ENCODE results near the gene APOBEC3G.
"Not testable (repeated sequence)": the region's sequence is repeated elsewhere in the genome, so short reads cannot be mapped to it uniquely, and the experiment has no call there.

Gene APOBEC3G

GRCh38 chr22:39055658-39056057 is 21.4 kb upstream of the APOBEC3G start:
- TF ChIP-seq POLR2AphosphoS5 (IDR thresholded peaks at IDR 0.05; ENCODE audit: low read depth, low read length) (no peak), TAF1 (IDR thresholded peaks at IDR 0.05; ENCODE audit: borderline replicate concordance, low read depth, low read length) (no peak), POLR2A (IDR thresholded peaks at IDR 0.05; ENCODE audit: low read depth, low read length) (no peak)
- DNase-seq (ENCODE audit: insufficient read length) (no peak), FAIRE-seq (no peak)

DNA sequence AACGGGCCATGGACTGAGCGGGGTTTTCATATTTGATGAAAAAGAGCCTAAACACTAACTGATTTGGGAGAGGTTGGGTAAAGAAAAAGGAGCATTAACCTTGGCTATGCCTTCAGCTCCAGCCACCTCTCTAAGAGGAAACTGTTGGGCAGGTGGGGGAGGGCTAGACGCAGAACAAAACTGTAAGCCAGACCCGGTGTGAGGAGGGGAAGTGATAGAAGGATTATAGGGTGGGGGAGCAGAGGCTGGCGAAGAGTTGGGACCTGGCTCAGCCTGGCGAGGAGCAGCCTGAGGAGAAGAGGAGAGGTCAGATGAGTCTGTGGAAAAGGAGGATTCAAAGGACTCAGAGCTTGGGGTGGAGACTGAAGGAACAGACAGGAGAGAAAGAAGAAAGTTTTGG is 15.8 kb upstream of the APOBEC3G start:
- not testable (repeated sequence) for FAIRE-seq; DNase-seq (ENCODE audit: insufficient read length)

DNA sequence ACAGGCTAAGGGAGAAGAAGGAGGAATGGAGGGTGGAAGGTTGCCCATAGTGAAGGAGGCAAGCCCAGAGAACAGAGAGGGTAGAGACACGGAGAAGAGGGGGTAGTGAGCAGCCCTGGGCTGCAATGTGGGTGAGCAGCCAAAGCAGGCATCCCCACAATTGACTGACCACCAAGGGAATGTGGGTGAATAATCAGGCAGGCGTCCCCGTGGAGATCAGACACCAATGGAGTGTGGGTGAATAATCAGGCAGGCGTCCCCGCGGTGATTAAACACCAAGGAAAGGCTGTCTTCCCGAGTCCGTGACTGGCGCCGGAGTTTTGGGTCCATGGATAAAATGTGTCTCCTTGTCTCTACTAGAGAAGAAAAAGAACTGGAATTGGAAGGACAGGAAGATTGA is 15.1 kb upstream of the APOBEC3G start:
- not testable (repeated sequence) for FAIRE-seq; DNase-seq (ENCODE audit: insufficient read length)

GRCh38 chr22:39063904-39064303 is 13.2 kb upstream of the APOBEC3G start:
- not testable (repeated sequence) for DNase-seq (ENCODE audit: insufficient read length)
- peak; percentile 5 for FAIRE-seq

GRCh38 chr22:39066442-39067276 is 10.4 kb upstream of the APOBEC3G start:
- peak; percentile 91 for FAIRE-seq
- DNase-seq (ENCODE audit: insufficient read length) = not testable (repeated sequence)
- TF ChIP-seq POLR2A (IDR thresholded peaks at IDR 0.05; ENCODE audit: low read depth, low read length) (peak; percentile 52; the same call in 1 of the 2 replicates), POLR2AphosphoS5 (IDR thresholded peaks at IDR 0.05; ENCODE audit: low read depth, low read length) (peak; percentile 57; the same call in 1 of the 2 replicates)

DNA sequence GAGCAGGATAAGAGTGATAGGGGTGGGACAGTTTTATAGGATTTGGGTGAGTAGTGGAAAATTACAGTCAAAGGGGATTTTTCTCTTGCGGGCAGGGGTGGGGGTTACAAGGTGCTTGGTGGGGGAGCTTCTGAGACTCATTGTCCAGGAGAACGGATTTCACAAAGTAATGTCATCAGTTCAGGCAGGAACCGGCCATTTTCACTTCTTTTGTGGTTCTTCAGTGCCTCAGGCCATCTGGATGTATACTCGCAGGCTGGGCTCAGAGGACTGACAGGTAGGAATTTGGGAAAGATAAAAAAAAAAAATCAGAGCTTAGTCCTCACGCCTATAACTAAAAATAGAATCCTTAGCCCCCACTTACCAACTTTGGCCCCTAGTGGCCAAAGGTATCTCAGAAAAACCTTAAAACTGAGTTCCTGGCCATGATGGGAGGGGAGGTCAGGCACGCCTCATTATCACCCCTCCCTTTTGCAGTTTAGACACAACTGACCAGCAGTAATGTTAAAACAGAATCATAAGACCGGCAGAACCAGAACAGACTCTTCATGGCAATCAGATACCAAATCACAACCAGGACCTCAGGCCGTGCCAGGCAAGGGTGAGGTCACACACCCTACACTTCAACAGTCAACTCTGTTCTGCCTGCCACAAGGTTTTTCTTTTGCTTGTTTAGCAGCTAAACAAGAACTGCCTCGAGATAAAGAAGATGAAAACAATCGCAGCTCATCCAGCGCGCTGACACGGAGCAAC is 8.9 kb upstream of the APOBEC3G start:
- TF ChIP-seq POLR2A (IDR thresholded peaks at IDR 0.05; ENCODE audit: low read depth, low read length) (no peak), TAF1 (IDR thresholded peaks at IDR 0.05; ENCODE audit: borderline replicate concordance, low read depth, low read length) (no peak), POLR2AphosphoS5 (IDR thresholded peaks at IDR 0.05; ENCODE audit: low read depth, low read length) (no peak)
- DNase-seq (ENCODE audit: insufficient read length) (no peak), FAIRE-seq (no peak)

DNA sequence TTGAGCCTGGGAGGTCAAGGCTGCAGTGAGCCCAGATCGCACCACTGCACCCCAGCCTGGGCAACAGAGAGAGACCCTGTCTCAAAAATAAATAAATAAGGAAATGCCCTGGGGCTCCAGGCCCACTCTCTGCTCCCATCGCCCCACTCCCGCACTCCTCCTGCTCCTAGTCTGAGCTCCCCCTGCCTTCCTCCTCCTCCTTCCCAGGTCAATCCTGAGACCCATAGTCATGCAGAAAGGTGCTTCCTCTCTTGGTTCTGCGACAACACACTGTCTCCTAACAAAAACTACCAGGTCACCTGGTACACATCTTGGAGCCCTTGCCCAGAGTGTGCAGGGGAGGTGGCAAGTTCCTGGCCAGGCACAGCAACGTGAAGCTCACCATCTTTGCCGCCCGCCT is 6.9 kb upstream of the APOBEC3G start:
- no peak for TF ChIP-seq POLR2AphosphoS5 (IDR thresholded peaks at IDR 0.05; ENCODE audit: low read depth, low read length)
- no peak for TF ChIP-seq TAF1 (IDR thresholded peaks at IDR 0.05; ENCODE audit: borderline replicate concordance, low read depth, low read length)
- no peak for TF ChIP-seq POLR2A (IDR thresholded peaks at IDR 0.05; ENCODE audit: low read depth, low read length)
- FAIRE-seq = peak; percentile 50
- no peak for DNase-seq (ENCODE audit: insufficient read length)

- not testable (repeated sequence) for DNase-seq (ENCODE audit: insufficient read length)
- FAIRE-seq = peak; percentile 9
Observed at GRCh38 chr22:39072581-39072981, 4.5 kb upstream of the APOBEC3G start.

DNA sequence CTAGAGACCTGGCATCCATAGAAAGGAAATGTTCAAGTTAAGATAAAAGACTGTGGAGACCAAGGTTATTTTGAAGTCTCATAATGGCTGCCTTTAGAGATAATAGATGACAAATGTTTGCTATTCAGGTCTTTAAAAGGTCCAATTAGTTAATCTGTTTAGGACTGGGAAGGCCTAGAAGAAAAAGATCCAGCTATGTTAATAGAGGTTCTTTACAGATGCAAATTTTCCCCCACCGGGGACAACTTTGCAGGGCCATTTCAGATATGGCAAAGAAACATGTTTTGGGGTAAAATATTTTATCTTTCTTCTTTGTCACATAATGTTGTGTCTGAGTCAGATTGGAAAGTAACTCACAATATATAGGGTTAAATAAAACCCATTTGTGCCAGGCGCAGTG is 3.1 kb upstream of the APOBEC3G start:
- no peak for FAIRE-seq
- DNase-seq (ENCODE audit: insufficient read length) = no peak

GRCh38 chr22:39076155-39077025 is 685 bp upstream of the APOBEC3G start:
- not testable (repeated sequence) for DNase-seq (ENCODE audit: insufficient read length)
- peak; percentile 92 for FAIRE-seq

More for the DNA sequence above, 3.1 kb upstream of the APOBEC3G start:
- TF ChIP-seq POLR2A (IDR thresholded peaks at IDR 0.05; ENCODE audit: low read depth, low read length) (no peak), POLR2AphosphoS5 (IDR thresholded peaks at IDR 0.05; ENCODE audit: low read depth, low read length) (no peak)

GRCh38 chr22:39077912-39078311 is 837 bp downstream of the APOBEC3G start:
- peak; percentile 81 for FAIRE-seq
- DNase-seq (ENCODE audit: insufficient read length) = not testable (repeated sequence)

- FAIRE-seq (no peak), DNase-seq (ENCODE audit: insufficient read length) (no peak)
Observed at GRCh38 chr22:39078329-39078728, 1.3 kb downstream of the APOBEC3G start.

DNA sequence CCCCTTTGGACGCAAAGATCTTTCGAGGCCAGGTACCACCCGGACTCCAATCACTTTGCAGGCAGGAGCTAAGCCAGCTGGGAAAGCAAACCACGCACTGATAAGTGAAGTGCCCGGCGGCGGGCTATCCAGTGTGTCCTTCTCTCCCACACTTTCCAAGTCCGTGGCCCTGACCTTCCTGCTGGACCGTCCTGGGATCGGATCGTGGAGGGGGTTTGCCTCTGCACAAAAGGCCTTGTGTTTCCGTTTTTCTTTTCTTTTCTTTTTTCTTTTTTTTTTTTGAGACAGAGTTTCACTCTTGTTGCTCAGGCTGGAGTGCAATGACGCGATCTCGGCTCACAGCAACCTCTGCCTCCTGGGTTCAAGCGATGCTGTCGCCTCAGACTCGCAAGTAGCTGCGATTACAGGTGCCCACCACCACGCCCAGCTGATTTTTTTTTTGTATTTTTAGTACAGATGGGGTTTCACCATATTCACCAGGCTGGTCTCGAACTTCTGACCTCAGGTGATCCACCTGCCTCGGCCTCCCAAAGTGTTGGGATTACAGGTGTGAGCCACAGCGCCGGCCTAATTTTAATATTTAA is 2.1 kb downstream of the APOBEC3G start:
- peak; percentile 17 for FAIRE-seq
- not testable (repeated sequence) for DNase-seq (ENCODE audit: insufficient read length)

More at GRCh38 chr22:39078329-39078728, 1.3 kb downstream of the APOBEC3G start:
- TF ChIP-seq POLR2A (IDR thresholded peaks at IDR 0.05; ENCODE audit: low read depth, low read length) (no peak), POLR2AphosphoS5 (IDR thresholded peaks at IDR 0.05; ENCODE audit: low read depth, low read length) (no peak), TAF1 (IDR thresholded peaks at IDR 0.05; ENCODE audit: borderline replicate concordance, low read depth, low read length) (no peak)
